GM12864 (cell line): ENCODE measurements around the gene MMEL1.

Experiments
- DNase-seq: peaks from one replicate; pipeline ENCODE4 v3.0.0-alpha.2; 2011; ENCODE audit warnings: low read depth
- H3K4me3 ChIP-seq: 2 replicates; pipeline ENCODE4 v1.5.1; 2011; ENCODE audit warnings: mild to moderate bottlenecking, low read depth, low read length, control low read depth
- TF ChIP-seq, protein P1 (sequence below): IDR thresholded peaks from 2 replicates; pipeline ENCODE4 v1.5.1; 2011; ENCODE audit warnings: low read depth, mild to moderate bottlenecking, moderate library complexity, low read length, control low read depth, inconsistent platforms; ENCODE audit errors: missing control alignments

MMEL1 gene

DNA sequence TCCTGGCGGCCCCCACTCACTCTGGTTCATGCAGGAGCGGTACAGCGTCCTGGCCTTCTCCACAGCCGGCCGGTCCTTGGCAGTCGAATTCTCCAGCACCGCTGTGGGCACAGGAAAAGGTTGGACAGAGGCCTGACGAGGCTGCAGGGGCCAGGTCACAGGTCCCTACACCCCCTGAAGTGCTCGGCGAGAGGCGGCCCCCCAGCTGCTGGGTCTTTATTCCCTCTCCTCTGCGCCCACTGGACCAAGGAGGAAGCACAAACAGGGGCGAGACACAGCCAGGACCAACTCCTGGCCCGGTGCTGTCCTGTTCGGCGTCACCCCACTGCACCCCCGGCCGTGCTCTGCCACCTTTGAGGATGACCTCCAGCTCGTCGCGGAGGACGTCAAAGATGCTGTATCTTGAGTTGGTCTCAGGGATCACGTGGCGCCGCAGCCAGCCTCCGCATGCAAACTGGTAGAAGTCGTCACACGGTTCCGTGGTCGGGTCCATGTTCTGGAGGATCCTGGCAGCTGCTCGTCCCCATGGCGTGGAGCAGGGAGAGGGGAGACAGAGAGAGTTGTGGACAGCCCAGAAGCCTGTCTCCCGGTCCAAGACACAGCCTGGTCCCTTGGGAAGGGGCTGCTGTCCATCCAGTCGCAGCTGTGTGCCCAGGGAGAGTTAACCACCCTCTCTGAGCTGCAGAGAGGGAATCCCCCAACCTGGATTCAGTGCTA is 23.3 kb downstream of the MMEL1 start:
- H3K4me3 ChIP-seq = no peak overlapping the region
- TF ChIP-seq, protein P1, sequence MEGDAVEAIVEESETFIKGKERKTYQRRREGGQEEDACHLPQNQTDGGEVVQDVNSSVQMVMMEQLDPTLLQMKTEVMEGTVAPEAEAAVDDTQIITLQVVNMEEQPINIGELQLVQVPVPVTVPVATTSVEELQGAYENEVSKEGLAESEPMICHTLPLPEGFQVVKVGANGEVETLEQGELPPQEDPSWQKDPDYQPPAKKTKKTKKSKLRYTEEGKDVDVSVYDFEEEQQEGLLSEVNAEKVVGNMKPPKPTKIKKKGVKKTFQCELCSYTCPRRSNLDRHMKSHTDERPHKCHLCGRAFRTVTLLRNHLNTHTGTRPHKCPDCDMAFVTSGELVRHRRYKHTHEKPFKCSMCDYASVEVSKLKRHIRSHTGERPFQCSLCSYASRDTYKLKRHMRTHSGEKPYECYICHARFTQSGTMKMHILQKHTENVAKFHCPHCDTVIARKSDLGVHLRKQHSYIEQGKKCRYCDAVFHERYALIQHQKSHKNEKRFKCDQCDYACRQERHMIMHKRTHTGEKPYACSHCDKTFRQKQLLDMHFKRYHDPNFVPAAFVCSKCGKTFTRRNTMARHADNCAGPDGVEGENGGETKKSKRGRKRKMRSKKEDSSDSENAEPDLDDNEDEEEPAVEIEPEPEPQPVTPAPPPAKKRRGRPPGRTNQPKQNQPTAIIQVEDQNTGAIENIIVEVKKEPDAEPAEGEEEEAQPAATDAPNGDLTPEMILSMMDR = no peak
- no peak for DNase-seq

DNA sequence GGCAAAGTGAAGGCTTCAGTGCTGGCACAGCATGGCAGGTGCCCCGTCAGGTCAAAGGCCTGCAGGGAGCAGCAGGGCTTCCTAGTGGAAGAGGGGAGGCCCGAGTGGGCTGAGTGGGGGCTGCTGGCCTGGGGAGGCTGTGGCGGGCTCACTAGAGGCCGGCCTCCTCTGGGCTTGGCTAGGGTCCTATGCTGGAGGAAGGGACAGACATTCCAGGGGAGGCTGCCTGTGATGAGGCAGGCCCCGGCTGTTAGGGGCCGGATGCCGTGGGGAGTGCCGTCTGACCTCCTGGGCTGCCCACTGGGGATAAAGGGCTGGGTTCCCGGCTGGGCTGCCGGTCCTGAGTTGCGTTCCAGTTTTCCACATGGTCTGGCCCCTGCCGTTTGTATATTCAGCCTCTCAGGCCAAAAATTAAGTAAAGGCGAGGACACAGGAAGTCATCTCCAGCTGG is 25.1 kb downstream of the MMEL1 start:
- TF ChIP-seq, protein P1 = no peak
- no peak for DNase-seq

DNA sequence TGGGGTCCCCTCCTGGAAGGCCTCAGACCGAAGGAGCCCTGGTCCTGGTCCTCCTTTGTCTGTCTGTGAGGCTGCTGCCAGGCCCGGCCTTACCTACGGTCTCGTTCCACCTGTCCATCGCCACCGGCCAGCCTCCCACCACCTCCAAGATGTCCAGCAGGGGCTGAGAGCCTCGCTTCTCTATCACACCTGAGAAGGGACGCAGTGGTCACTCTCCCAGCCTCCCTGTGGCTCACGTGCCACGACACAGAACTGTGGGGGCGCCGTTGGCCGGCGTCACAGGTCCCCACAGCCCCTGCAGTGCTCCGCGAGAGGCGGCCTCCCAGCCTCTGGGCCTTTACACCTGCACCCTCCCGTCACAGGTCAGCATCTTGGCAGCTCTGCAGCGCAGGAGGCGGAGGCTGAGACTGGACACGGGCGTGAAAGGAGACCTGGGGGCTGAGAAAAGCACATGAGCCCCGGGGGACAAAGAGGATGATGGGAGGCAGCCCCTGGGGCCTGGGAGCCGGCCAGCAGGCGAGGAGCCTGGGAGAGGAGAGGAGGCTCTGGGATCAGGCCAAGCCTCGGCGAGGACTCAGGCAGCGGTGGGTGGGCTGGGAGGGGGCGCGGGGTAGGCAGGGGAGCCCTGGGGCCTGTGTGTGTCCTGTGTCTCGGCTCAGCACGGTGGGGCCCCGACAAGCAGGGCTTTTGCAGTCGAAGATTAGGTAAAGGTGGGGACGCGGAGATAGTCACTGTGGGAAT is 25.8 kb downstream of the MMEL1 start:
- TF ChIP-seq, protein P1 = no peak
- DNase-seq = no peak
- no peak overlapping the region for H3K4me3 ChIP-seq

More for the DNA sequence above, 25.1 kb downstream of the MMEL1 start:
- no peak overlapping the region for H3K4me3 ChIP-seq

DNA sequence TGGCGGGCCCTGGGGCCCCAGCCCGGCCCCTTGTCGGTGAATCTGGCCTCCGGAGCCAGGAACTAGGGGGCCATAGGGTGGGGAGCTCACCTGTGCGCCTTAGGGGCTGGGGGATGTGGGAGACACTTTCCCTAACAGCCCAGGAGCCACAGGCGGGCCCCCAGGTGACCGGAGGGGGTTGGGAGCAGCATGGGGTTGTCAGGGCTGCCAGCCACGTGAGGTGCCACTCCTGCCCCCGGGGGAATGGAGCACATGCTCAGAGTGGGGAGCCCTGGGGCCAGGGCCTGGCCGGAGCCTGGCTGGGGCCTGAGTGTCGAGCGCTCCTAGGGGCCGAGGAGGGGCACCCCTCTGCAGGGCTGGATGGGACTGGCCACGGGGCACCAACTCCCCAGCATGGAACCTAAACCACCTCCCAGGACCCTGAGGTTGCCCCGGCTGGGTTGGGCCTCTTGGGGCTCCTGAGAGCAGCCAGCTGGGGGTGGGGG is 26.4 kb downstream of the MMEL1 start:
- TF ChIP-seq, protein P1 = no peak
- H3K4me3 ChIP-seq = no peak overlapping the region
- DNase-seq = no peak

DNA sequence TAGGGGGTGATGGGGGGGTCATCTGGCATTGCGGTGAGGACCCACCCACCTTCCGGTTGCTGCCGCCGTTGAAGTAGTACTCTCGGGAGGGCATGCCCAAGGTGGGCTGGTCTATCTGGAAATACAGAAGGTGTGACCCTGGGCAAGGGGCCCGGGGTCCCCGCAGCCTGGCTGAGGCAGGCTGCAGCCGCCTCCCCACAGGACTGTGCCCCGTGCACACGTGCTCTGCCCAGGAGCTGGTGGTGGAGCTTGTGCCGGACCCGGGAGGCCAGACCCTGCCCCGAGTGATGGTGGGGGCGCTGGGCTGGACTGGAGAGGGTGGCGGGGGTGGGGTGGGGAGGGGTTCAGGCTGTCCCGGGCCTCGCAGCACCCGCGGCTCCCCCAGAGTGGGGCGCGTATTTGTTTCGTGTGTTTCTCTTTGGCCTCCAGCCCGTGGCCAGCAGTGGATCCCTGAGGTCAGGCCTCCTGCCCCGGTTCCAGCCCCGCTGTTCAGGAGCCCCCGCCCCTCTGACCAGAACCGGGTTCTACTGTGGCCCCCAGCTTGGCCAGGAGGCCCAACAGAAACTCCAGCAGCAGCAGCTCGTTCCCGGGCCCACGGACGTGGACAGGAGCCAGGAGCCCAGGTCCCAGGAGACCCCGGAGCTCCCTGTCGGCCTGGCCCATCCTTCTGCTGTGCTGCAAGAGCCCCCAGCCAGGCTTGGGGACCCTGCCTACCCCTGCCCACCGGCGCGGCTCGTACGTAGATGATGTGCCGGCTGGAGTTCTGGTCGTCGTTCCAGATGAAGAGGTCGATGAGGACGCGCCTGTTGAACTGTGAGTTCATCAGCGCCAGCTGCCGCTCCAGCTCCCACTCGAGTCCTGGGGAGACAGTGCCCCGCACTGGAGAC is 27.1 kb downstream of the MMEL1 start:
- no peak for DNase-seq
- TF ChIP-seq, protein P1 = no peak
- no peak overlapping the region for H3K4me3 ChIP-seq

DNA sequence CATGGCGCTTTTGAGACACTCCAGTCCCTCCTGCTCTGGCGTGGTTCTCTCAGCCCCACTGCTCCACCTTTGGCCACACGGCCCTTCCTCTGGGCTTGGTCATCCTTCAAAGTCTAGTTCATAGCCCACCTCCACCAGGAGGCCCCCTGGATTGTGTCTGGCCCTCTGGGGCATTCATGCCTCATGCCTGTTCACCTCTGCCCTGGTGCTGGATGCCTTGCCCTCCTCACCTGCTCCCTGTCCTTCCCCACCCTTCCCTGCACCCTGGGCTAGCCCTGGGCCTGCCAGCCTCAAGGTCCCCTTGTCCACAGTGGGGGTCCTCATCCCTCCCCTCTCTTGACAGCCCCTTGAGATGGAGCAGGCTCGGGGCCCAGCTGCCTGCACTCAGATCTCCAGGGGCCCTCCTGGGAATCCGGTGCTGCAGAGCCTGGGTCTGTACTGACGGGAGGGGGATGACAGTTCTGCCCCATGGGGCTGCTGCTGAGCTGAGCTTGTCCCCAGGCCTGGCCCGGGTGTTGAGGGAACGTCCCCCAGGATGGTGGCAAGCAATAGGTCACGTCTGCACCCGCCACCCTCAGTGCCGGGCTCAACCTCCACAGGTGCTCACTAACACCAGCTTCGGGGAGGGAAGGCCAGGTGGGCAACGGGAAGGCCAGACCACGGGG is 27.8 kb downstream of the MMEL1 start:
- TF ChIP-seq, protein P1 = no peak
- no peak overlapping the region for H3K4me3 ChIP-seq
- DNase-seq = no peak
